HG03520 (cell line): ENCODE data around the gene ANXA3.
"Not testable (repeated sequence)": the region's sequence is repeated elsewhere in the genome, so short reads cannot be mapped to it uniquely, and the experiment has no call there.

Source experiments
- ATAC-seq: cut with Tn5 transposase; IDR thresholded peaks from one replicate; pipeline ENCODE4 v1.9.1; 2021; ENCODE audit warnings: mild to moderate bottlenecking, moderate library complexity; ENCODE audit not compliant: unreplicated experiment

The ANXA3 gene

GRCh38 chr4:78569306-78569821, 17.8 kb downstream of the ANXA3 start:
- no peak for ATAC-seq

DNA sequence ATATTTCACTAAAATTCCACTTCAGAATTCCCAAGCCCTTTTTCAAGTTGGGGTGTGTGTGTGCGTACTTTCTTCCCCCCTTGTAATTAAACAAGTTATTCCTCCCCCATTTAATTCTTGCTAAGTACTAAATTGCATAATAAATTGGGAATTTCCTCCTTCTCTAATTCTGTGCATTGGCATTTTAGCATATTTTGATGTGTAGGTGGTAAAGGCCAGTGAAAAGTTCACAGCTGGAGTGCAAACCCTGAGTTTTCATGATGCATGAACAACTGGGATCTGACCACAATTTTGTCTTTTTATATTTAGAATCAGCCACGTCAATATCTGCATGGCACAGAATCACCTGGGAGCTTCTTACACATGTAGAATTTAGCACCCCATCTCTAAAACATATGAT, 18.5 kb downstream of the ANXA3 start:
- ATAC-seq: no peak

GRCh38 chr4:78571804-78572203, 20.2 kb downstream of the ANXA3 start:
- ATAC-seq: no peak

DNA sequence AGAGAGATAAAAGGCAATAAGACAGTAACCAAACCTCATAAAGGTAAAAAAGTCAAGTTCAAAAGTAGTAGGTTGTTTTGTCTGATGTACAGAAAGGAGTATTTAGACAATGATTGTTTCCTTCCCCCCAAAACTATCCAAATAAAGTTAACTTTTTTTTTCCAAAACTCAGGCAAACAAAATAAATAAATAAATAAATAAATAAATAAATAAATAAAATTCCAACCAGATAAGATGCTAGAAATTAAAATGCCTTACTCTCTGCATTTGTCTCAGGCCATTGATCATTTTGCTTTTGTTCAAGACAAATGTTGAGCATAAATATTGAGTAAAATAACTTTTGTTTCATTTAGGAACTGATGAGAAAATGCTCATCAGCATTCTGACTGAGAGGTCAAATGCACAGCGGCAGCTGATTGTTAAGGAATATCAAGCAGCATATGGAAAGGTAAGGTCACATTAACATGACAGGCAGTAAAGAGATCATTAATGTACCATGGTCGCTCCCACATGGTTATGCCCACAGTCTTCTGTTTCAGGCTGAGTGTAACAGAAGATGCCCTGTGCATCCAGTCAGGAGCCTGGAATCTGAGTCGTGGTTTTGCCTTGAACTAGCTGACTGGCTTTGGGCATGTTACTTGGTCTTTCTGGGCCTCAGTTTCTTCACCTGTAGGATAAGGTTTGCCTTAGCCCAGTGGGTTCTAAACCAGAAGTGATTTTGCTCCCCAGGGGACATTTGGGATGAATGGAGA, 27.3 kb downstream of the ANXA3 start:
- ATAC-seq: no peak

DNA sequence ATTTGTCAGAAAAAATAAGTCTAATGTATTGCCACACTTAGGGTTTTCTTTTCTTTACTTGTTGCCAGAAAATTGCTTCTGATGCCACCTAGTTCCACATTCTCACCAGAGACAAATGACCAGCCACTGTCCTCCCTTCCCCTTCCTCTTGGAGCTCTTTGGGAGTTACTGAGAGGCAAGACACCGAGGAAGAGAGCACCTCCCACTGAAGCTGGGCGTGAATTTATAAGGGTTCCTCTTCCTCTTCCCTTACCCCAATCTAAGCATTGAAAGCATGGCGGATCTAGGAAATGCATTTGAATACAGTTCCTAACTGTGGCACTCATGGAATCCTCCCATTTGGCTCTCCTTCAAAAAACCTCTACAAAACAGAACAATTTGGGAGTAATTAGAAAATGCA, 30.0 kb downstream of the ANXA3 start:
- no peak for ATAC-seq

DNA sequence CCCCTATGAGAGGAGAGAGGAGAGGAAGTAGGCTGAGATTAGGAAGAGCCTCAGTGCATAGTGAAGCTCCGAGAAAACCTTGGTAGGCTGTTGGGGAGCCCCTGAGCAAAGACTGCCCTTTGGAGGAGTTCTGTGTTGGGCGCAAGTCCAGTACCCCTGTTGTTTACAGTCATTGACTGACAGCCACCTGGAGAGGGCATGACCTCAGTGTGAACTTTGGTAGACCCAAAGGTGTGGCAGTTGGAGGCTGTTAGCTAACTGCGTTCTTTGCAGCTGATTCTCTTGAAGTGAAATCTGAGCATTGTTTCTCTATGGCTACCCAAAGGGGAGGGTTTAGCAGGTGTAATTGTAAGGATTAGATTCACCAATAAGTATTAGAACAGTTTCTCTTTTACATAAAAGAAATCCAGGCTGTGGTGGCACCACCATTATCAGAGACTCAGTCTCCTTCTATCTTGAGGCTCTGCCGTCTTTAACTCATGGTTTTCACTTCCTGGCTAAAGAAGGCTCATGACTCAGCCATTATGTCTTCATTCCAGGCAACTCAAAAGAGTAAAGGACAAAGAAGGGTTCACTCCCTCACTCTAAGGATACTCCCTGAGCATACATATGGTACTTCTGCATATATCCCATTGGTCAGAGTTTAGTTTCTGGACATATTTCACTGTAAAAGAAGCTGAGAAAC, 33.4 kb downstream of the ANXA3 start:
- no peak for ATAC-seq

GRCh38 chr4:78585633-78586032, 34.1 kb downstream of the ANXA3 start:
- ATAC-seq: no peak

GRCh38 chr4:78588894-78589545, 37.5 kb downstream of the ANXA3 start:
- ATAC-seq: no peak

DNA sequence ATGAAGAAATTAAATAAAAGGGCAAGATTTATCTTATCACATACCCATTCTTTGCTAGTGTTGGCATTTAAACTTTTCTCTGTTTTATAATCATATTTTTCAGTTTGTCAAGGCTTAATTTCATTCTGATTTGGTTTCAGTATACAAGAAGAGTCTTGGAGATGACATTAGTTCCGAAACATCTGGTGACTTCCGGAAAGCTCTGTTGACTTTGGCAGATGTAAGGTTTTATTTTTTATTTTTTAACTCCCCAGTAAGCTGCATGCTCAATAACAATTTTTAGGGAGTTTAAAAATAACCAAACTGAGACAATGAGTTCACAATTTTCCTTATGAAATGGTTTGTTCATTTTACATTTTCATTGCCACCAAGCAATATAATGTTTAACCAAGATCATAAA, 39.8 kb downstream of the ANXA3 start:
- no peak for ATAC-seq

DNA sequence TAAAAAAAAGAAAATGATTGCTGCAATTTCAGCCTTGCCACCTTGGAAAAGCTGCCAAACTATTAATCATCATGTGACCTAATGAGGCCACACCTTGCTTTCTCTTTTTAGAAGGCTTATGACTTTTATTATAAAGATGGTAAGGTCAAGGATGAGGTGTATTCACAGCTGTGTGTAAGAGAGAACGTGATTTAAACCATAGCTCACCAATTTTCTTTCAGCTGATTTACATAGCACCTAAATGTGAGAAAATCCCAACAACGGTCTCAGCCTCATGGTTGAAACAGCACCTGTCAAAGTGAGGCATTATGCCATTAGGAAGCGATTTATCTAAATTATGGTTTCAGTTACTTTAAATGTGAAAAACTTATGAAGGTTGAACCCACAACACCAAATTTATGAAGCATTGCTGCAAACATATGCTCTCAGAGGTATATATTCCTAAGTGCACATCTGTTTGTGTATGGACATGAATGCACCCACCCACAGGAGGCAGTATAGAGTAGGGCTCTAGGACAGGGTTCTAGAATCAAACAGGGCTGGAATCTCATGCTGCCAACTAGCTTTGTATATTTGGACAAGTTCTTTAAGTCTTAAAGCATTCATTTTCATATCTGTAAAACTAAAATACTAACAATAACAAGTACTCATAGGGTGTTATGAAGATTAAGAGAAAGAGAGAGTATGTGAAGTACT, 40.7 kb downstream of the ANXA3 start:
- peak; percentile 47 for ATAC-seq

DNA sequence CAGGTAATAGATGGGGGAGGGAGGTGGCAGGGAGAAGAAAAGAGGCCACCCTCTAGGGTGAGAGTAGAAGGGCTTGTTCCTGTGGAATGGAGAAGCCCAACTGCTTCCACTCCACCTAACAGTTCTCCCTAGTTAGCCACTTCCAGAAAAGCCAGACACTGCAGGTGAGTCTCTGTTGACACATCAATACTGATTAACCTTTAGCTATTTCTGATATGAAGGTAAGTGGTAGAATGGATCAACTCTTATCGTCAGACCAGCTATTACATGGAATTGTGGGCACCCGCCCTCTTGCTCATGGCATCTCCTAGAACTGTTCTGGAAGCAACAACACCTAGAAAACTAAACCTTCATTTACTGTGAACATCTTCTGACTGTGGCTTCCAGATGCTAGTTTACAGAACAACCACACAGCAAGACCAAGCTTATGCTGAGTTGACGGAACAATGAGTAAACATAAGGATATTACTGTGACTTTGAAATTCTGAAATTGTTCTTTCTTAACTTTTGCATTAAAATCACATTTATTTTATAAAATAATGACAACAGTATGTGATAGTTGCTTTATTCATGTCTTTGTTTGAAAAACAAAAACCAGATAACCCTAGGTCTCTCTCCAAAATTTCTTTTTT, 44.7 kb downstream of the ANXA3 start:
- no peak for ATAC-seq

- ATAC-seq: not testable (repeated sequence)
Measured at GRCh38 chr4:78598431-78598830, 46.9 kb downstream of the ANXA3 start.

GRCh38 chr4:78599147-78599546, 47.6 kb downstream of the ANXA3 start:
- ATAC-seq: no peak

- no peak for ATAC-seq
Measured at GRCh38 chr4:78599931-78600375, 48.4 kb downstream of the ANXA3 start.

GRCh38 chr4:78601013-78601412, 49.4 kb downstream of the ANXA3 start:
- ATAC-seq: peak; percentile 82

- ATAC-seq: no peak
Measured at GRCh38 chr4:78602334-78602733, 50.8 kb downstream of the ANXA3 start.

DNA sequence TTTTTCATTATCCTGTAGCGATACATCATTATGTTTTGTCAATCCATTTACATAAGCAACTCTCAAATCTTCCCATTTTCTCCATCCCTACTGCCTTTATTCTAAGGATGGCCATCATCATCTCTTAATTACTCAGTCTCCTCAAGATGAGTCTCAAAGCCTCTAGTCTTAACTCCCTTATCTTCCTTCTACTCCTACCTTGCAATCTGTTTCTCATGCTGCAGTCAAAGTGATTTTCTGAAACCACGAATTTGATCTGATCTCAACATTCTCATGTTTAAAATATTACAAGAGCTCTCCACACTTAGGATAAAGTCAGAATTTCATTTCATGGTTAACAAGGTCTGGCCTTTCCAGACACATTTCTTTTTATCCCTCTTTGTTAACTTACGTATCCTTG, 51.8 kb downstream of the ANXA3 start:
- no peak for ATAC-seq

DNA sequence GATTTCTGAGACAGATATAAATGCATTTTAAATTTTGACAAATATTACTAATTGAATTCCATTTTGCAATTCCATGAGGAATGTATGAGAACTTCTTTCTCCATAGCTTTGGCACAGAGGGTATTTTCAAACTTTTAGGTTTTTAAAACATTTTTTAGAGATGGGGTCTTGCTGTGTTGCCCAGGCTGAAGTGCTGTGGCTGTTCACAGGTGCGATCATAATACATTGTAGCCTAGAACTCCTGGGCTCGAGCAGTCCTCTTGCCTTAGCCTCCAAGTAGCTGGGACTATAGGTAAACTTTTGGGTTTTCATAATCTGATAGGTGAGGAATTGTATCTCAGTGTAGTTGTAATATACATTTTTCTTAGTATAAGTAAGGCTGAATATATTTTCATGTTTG, 53.4 kb downstream of the ANXA3 start:
- ATAC-seq: no peak

- no peak for ATAC-seq
Measured at GRCh38 chr4:78606035-78606434, 54.5 kb downstream of the ANXA3 start.

GRCh38 chr4:78606530-78607095, 55.0 kb downstream of the ANXA3 start:
- no peak for ATAC-seq
